GM18951 (cell line): ENCODE measurements around the gene BARHL1.

ENCODE experiments used
- POLR2A ChIP-seq: IDR thresholded peaks from 4 replicates; pipeline ENCODE4 v1.6.1; 2011; ENCODE audit warnings: mild to moderate bottlenecking; ENCODE audit not compliant: insufficient read length, insufficient read depth; ENCODE audit errors: extremely low read depth
- in situ Hi-C: fragments of 300-500 bp; cut with MboI; formaldehyde crosslinking; loops from one replicate; pipeline ENCODE4 v1.12.0; 2022; ENCODE audit warnings: low sequenced_read_pairs, mixed read lengths, inconsistent platforms; ENCODE audit not compliant: unreplicated experiment

BARHL1 gene

DNA sequence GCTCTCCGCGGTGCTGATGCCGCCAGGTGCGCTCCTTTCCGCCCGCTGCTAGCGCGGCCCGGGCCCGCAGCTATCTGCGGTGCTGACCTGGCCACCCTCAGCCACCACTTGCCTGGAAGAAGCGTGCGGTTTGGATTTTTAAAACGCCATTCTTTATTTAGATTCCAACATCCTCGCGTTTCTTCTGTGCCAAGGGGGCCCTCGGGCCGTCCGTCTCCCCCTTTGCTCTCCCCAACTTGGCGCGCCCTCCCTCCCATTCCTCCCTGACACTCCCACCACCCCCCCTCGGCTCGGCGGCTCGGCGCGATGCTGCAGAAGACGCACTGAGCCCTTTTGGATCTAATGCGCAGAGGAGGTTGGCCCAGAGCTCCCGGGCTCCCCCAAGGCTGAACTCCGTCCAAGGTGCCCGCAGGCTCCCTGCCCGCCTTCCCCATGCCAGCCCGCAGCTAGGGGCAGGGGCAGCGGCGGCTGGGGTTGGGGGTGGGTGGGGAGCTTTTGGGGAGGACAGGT, at the start of gene BARHL1:
Gene BARHL1, plus strand, starts transcription at position 331 of the 510 bp plus-strand sequence. CDS start 192 bp downstream, outside the sequence.
- in situ Hi-C loops, result no loop called here
- TF ChIP-seq POLR2A, result no peak

DNA sequence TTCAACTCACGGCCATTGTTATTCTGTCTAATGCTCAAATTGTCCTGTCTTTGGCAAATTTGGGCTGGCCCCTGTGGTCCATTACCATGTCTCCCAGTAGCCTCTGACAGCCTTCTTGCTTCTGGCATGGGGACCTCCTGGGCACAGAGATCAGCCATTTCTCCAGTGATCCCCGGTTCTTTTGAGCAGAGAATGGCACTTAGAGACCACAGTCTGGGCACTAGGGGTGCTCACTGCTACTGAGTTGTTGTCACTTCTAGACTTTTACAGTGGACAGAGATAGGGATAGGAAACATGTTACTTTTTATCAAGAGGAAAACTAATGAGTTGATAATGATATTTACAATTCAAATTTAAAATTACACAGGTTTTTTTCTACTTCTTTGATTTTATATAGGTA, 47.6 kb upstream of the BARHL1 start:
- in situ Hi-C loops, result no loop called here
- no peak for TF ChIP-seq POLR2A

DNA sequence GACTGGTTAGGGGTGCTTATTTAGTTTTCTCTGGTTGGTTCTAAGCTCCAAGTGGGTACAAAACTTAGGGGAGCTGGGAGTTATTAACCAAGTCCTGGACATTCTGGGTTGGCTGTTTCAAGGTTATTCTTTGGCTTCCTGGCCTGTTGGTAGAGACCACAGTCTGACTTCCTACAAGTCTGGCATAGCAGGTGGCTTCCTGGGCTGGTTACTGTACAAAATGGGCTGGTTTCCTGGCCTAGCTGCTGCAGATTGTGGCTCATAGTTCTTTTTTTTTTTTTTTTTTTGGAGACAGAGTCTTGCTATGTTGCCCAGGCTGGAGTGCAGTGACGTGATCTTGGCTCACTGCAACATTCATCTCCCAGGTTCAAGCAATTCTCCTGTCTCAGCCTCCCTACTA, 46.3 kb upstream of the BARHL1 start:
- in situ Hi-C loops, result no loop called here
- TF ChIP-seq POLR2A, result no peak

DNA sequence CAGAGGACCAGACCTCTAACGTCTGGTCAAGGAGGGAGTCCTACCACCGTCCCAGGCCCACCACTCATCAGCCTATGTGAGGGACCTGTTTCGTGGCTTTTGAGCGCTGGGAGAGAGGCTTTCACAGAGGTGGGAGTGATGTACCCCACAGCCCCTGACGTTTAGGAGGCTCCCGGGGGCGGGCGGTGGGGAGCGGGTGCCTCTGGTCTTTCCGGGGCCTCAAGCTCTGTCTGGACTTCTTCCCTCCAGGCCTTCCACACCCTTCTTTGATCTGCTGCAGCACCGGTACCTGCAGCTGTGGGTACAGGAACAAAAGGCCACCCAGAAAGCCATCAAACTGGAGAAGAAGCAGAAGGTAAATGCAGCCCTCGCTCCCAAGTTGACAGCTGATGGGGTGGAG, 45.1 kb upstream of the BARHL1 start:
- TF ChIP-seq POLR2A, result no peak
- in situ Hi-C loops, result no loop called here

DNA sequence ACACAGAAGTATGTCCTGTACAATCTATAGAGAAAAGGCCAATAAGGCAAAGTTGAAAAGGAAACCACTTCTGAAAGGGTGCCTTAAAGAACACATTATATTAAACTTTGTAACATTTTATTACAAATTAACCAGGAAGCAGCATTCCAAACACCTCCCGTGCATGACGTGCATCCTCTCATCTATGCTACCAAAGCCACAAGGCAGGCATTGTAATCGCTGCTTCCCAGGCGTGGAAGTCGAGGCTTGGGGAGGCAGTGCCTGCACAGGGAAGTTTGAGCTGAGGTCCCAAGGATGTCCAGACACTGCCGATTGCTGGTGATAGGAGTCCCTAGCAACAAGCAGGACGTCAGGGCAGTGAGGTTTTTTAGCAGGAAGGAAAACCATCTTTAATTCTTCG, 44.3 kb upstream of the BARHL1 start:
- in situ Hi-C loops, result no loop called here
- no peak for TF ChIP-seq POLR2A

DNA sequence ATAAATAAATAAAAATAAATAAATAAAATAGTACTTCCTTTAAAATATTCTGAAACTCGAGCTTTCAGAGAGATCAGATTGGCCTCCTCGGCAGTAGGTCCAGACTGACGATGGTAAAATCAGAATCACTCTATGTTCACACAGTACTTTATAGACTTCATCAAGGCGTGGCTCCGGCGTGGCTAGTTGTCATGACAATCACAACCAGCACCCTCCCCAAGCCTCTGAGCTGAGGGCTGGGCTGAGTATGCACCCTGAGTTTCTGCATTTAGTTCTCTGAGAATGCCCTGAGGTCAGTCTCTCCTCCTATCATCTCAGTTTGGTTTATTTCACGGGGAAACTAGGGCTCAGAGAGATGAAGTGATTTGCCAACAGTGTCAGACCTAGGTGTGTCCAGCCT, 43.3 kb upstream of the BARHL1 start:
- in situ Hi-C loops, result no loop called here
- no peak for TF ChIP-seq POLR2A

DNA sequence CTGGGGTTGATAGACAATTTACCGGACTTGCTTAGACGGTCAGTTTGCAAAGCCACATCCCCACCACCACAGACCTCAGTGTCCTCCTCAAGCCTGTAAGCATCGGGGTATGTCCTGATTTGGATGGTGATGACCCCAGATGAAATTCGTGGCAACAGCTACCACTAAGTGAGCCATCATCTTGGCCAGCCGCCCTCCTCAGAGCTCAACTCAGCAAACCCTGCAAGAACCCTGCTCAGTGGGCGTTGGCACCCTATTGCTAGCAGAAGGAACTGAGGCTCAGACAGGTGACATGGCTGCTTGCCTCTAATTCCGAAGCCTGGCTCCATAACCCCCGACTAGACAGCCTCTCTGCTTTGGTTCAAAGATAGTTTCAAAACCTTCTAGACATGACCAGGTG, 41.4 kb upstream of the BARHL1 start:
- in situ Hi-C loops, result no loop called here

DNA sequence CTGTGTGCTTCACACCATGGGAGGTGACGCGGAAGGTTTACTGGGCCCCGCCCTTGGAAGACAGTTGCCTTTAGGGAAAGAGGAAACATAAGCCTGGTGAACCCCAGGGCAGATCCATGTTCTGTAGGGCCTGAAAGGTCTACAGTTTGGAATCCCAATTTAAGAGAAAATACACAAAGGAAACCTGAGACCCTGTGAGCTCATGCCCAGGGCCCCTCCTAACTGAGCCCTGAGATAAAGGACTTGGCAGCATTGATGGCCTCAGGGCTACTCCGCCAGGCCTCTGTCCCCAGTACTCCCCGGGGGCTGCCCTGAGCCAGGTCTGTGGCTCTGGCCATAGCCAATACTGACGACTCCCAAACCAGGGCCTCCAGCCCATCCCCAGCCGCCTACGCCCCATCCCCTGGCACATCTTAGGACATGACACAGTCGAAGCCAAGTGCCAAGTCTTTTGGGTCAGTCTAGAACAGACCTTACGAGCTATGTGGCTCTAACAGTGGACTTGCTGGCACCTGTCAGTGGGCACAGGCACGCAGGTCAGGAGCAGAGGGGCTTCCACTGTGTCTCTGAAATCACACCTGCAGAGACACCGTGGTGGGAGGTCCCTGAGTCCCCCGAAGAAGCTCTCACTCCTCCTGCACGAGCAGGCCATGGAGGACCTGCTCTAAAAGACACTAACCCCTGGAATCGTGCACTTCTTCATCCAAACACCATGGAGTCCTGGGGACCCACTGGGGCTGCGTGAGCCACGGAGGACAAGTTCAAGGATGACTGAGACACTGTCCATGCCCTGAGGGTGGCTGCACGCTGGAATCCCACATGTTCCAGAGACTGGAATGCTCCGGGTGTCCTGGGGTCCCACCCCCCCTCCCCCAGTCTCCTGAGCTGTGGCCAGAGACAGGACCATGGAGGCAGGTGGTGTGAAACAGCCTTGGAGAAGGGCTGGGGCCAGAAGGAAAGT, 40.3 kb upstream of the BARHL1 start:
- in situ Hi-C loops, result no loop called here
- no peak for TF ChIP-seq POLR2A

More for the DNA sequence above, 41.4 kb upstream of the BARHL1 start:
- TF ChIP-seq POLR2A, result no peak

DNA sequence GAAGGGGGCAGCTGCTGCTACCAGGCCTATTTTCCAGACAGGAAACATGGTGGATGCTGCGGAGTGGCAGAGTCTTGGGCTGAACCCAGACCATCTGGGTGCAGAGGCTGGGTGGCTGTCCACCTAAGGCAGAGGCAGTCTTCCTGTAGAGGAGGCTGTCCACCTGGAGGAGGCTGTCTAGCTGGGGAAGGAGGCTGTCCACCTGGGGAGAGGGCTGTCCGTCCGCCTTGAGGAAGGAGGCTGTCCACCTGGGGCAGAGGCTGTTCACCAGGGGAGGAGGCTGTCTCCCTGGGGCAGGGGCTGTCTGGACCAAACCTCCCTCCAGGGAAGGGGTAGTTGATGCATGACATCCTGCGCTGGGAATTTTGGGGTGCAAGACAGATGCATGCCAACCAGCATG, 39.2 kb upstream of the BARHL1 start:
- in situ Hi-C loops, result no loop called here
- no peak for TF ChIP-seq POLR2A

DNA sequence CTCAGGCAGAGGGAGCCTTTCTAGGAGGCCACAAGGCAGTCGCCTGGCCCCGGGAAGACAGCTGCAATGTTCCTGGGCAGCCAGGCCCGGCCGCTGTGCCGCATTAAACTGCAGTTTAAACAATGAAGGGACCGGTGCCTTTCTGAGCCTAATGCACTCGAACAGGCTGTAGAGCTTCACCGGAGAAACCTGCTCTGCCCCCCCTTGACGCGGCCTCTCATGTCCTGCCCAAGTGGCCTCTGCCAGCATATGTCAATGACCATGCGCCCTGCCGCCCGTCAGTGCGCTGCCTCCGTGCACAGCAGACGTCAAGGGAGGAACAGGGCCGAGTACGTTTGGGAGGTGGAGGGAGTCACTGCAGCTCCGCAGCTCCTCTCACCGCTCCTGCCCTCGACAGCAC, 38.4 kb upstream of the BARHL1 start:
- TF ChIP-seq POLR2A, result no peak
- in situ Hi-C loops, result no loop called here

DNA sequence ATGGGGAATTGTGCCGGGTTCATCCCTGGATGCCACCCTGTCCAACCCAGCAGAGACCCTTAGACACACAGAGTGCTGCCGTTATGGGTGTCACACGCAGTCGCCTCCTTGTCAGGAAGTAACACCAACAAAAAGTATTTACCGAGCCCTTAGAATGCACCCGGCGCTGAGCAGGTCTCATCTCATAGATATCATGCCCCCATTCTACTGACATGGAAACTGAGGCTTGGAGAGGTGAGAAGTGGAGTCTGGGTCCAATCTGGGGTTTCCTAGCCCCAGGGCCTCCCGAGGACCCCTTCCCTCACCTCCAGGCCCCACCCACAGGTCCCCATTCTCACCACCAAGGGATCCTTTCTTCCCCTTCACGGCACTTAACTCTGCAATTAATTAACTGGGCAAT, 36.8 kb upstream of the BARHL1 start:
- in situ Hi-C loops, result no loop called here
- TF ChIP-seq POLR2A, result no peak

DNA sequence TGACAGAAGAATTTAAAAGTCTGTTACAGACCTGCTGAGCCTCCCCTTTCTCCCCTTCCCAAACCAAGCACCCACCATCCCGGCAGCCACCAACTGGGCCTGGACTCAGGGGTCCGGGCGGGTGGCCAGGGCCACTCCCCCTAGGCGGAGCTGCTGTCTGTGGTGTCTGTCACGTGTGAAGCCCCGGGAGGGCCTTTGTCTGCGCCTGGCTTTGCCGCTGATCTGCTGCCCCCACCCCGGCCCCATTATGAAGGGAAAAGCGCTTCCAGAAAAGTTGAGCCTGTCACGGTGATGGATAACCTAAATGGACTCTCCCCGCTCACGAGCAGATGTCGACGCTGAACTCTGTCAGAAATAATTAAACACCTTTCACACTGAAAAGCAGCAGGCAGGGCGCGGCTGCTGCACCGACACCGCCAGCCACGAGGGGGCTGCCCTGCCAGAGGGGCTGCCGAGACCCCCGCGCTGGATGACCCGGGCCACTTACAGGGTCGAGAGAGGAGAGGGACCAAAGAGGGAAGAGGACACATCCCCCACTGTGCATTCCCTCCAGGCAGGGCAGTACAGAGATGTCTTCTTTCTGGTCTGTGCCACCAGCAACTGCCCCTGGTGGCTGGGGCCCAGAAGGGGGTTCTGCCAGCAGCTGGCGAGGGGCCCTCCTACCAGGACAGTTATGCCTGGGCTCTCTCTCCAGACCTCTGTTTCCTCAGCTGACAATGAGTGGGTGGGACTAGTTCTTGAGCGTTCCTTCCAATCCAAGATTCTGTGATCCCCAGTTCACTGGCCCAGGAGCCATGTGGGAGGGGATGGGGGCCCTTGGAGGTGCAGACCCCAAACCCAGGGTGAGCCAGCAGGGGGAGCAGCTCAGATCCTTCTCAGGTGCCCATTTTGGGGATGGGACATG, 36.0 kb upstream of the BARHL1 start:
- TF ChIP-seq POLR2A, result no peak
- in situ Hi-C loops, result no loop called here

DNA sequence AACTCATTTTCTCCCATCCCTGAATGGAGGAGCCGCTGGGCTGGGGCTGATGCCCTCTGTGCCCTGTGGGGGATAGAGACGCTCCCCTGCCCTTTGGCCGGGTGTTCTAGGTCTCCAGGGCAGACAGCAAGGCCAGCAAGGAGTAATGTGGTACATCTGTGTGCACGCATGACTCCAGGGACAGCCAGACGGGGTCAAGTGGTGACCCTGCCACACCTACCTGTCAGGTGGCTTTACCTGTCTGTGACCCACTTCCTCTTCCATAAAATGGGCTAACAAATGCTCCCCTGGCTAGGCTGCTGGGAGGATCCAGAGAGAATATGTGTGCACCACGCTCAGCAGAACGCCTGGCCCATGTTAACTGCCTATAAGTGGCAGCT, 35.4 kb upstream of the BARHL1 start:
- no peak for TF ChIP-seq POLR2A
- in situ Hi-C loops, result no loop called here

DNA sequence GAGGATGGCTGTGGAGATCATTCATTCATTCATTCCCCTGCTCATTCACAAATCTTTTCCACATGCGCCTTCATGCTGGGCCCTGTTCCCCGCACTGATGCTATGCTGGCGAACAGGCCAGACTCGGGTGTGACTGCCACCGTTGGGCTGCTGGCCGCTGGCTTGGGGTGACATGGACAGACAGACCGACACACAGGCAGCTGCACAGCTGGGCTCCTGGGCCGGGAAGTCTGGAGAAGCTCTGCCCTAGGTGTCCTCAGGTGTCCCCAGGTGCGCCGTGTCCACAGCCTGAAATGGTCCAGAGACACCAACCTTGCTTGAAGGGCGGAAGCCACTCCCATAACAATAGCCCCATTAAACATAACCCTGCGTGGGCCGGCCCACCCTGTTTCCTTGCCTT, 35.0 kb upstream of the BARHL1 start:
- in situ Hi-C loops, result no loop called here
- no peak for TF ChIP-seq POLR2A
